DND-41 (cell line): ENCODE results near the gene CYP39A1.

Experiments
- ATAC-seq: fragments of 200-7000 bp; cut with Tn5 transposase; 3 replicates; pipeline ENCODE4 v1.9.1; 2021; ENCODE audit warnings: low read depth; ENCODE audit not compliant: insufficient read depth
- DNase-seq: peaks from one replicate; pipeline ENCODE4 v3.0.0-alpha.2; 2020
- H2AFZ ChIP-seq: 2 replicates; pipeline ENCODE4 v1.6.0; 2012; ENCODE audit warnings: low read depth, low read length
- H3K27ac ChIP-seq: 2 replicates; pipeline ENCODE4 v1.5.1; 2012; ENCODE audit warnings: low read length, inconsistent platforms
- H3K27me3 ChIP-seq: fragments of 200-600 bp; sonication (generic); 2 replicates; pipeline ENCODE4 v1.6.0; 2012; ENCODE audit warnings: low read length, mild to moderate bottlenecking, inconsistent platforms; ENCODE audit not compliant: insufficient read depth, poor library complexity
- H3K36me3 ChIP-seq: 2 replicates; pipeline ENCODE4 v1.5.1; 2012; ENCODE audit warnings: low read length, inconsistent platforms; ENCODE audit not compliant: insufficient read depth
- H3K4me1 ChIP-seq: 2 replicates; pipeline ENCODE4 v1.5.1; 2012; ENCODE audit warnings: mild to moderate bottlenecking, low read length; ENCODE audit not compliant: insufficient read depth
- H3K4me2 ChIP-seq: 2 replicates; pipeline ENCODE4 v1.6.0; 2012; ENCODE audit warnings: mild to moderate bottlenecking, moderate library complexity, low read length, inconsistent platforms; ENCODE audit not compliant: insufficient read depth
- H3K4me3 ChIP-seq, 2 experiments: fragments of 200-600 bp in 1 of 2; shearing (Covaris generic) in 1 of 2; 2 replicates each; pipeline ENCODE4 v1.5.1; 2012 to 2016; ENCODE audit warnings: inconsistent platforms in 2 of 2, low read length in 2 of 2, mild to moderate bottlenecking in 2 of 2, low read depth in 1 of 2, moderate library complexity in 1 of 2
- H3K79me2 ChIP-seq: 2 replicates; pipeline ENCODE4 v1.6.0; 2012; ENCODE audit warnings: low read length, inconsistent platforms; ENCODE audit not compliant: insufficient read depth
- H3K9ac ChIP-seq: 2 replicates; pipeline ENCODE4 v1.6.0; 2012; ENCODE audit warnings: low read depth, mild to moderate bottlenecking, inconsistent platforms, low read length, moderate library complexity
- H3K9me3 ChIP-seq: 2 replicates; pipeline ENCODE4 v1.5.1; 2012; ENCODE audit warnings: low read length, moderate library complexity, mild to moderate bottlenecking, inconsistent platforms; ENCODE audit not compliant: insufficient read depth, severe bottlenecking
- H4K20me1 ChIP-seq: 2 replicates; pipeline ENCODE4 v1.6.0; 2012; ENCODE audit warnings: low read length; ENCODE audit not compliant: insufficient read depth
- EZH2 ChIP-seq: IDR thresholded peaks from 3 replicates; pipeline ENCODE4 v1.6.1; 2012; ENCODE audit warnings: borderline replicate concordance, low read depth, mild to moderate bottlenecking, moderate library complexity, low read length, inconsistent platforms; ENCODE audit not compliant: severe bottlenecking
- TF ChIP-seq, protein P1 (sequence below): IDR thresholded peaks from 2 replicates; pipeline ENCODE4 v1.5.1; 2012; ENCODE audit warnings: borderline replicate concordance, low read length, moderate library complexity, mild to moderate bottlenecking; ENCODE audit not compliant: poor library complexity, severe bottlenecking; ENCODE audit errors: extremely low read depth

Gene CYP39A1

DNA sequence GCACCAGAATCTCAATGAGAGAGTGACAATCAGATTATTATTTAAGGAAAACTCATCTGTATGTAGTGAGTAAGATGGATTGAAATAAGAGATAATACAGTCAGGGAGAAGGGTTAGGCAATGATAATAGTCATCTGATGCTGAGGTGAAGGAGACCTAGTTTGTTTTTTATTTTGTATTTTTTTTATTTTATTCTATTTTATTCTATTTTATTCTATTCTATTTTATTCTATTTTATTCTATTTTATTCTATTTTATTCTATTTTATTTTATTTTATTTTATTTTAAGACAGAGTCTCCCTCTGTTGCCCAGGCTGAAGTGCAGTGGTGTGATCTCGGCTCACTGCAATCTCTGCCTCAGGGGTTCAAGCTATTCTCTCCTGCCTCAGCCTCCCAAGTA, 88.7 kb downstream of the CYP39A1 start:
- TF ChIP-seq EZH2 = no peak
- TF ChIP-seq, protein P1, sequence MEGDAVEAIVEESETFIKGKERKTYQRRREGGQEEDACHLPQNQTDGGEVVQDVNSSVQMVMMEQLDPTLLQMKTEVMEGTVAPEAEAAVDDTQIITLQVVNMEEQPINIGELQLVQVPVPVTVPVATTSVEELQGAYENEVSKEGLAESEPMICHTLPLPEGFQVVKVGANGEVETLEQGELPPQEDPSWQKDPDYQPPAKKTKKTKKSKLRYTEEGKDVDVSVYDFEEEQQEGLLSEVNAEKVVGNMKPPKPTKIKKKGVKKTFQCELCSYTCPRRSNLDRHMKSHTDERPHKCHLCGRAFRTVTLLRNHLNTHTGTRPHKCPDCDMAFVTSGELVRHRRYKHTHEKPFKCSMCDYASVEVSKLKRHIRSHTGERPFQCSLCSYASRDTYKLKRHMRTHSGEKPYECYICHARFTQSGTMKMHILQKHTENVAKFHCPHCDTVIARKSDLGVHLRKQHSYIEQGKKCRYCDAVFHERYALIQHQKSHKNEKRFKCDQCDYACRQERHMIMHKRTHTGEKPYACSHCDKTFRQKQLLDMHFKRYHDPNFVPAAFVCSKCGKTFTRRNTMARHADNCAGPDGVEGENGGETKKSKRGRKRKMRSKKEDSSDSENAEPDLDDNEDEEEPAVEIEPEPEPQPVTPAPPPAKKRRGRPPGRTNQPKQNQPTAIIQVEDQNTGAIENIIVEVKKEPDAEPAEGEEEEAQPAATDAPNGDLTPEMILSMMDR = no peak
- no peaks in the 10 kb centered on the region for H3K79me2 ChIP-seq
- no peaks in the 10 kb centered on the region for H3K36me3 ChIP-seq
- H4K20me1 ChIP-seq = no peaks in the 10 kb centered on the region
- no peak overlapping the region for H3K9ac ChIP-seq
- H3K4me1 ChIP-seq = no peaks in the 10 kb centered on the region
- H3K9me3 ChIP-seq = no peaks in the 10 kb centered on the region
- no peak overlapping the region for H3K4me3 ChIP-seq
- H3K27me3 ChIP-seq = no peaks in the 10 kb centered on the region
- no peak overlapping the region for H3K27ac ChIP-seq
- no peak for DNase-seq
- no peak overlapping the region for H3K4me2 ChIP-seq
- H2AFZ ChIP-seq = no peak overlapping the region
- no peak for ATAC-seq

DNA sequence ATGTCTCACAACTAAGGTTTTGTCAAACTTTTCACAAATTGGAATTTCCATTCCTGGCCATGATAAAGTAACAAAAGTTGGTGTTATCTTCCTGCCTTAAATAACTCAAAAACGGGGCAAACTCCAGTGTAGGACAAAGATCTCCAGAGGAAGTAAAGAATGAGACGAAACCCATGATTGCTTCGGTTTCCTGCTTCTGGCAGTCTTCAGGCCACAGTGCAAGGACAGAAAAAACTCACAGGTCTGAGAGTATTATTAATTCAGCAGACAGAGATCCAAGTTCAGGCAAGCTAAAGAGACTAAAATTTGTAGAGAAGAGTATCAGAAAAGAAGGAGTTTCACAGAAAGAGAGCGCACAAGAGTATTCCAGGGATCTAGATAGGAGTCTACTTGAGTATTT, 96.6 kb downstream of the CYP39A1 start:
- DNase-seq (no peak), ATAC-seq (no peak)
- H2AFZ ChIP-seq = no peak overlapping the region
- H3K27ac ChIP-seq = no peak overlapping the region
- TF ChIP-seq, protein P1 = no peak
- TF ChIP-seq EZH2 = no peak
- H3K27me3 ChIP-seq = no peaks in the 10 kb centered on the region
- no peak overlapping the region for H3K4me2 ChIP-seq
- H3K9me3 ChIP-seq = no peaks in the 10 kb centered on the region
- H3K79me2 ChIP-seq = no peaks in the 10 kb centered on the region
- H3K4me1 ChIP-seq = no peaks in the 10 kb centered on the region
- no peak overlapping the region for H3K4me3 ChIP-seq
- no peaks in the 10 kb centered on the region for H3K36me3 ChIP-seq
- no peaks in the 10 kb centered on the region for H4K20me1 ChIP-seq
- no peak overlapping the region for H3K9ac ChIP-seq

DNA sequence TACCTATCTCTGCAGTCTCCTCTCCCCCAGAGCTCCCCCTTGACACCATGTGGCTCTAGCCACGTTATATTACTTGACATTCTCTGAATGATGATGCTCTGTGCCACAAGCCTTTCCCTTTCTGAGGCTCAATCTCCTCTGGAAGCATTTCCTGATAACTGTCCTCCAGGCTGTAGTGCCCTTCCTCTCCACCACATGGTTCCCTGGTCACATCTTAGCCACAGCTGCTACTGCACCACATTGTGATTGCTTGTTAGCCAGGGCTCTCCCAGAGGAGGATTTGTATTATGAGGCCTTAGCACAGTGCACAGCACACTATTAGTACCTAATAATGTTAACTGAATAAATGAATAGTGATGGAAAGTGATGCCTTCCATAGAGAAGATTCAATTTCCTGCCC, 97.5 kb downstream of the CYP39A1 start:
- H3K4me3 ChIP-seq = no peak overlapping the region
- H4K20me1 ChIP-seq = no peaks in the 10 kb centered on the region
- no peaks in the 10 kb centered on the region for H3K36me3 ChIP-seq
- H3K27ac ChIP-seq = no peak overlapping the region
- DNase-seq = no peak
- H3K9ac ChIP-seq = no peak overlapping the region
- no peak overlapping the region for H2AFZ ChIP-seq
- H3K27me3 ChIP-seq = no peaks in the 10 kb centered on the region
- no peaks in the 10 kb centered on the region for H3K4me1 ChIP-seq
- no peaks in the 10 kb centered on the region for H3K79me2 ChIP-seq
- no peaks in the 10 kb centered on the region for H3K9me3 ChIP-seq
- TF ChIP-seq, protein P1 = no peak
- TF ChIP-seq EZH2 = no peak
- ATAC-seq = no peak
- H3K4me2 ChIP-seq = no peak overlapping the region

GRCh38 chr6:46549155-46549554, 103.5 kb downstream of the CYP39A1 start:
- TF ChIP-seq, protein P1 = no peak
- no peak for TF ChIP-seq EZH2
- no peaks in the 10 kb centered on the region for H3K36me3 ChIP-seq
- H3K4me2 ChIP-seq = no peak overlapping the region
- H3K9me3 ChIP-seq = no peaks in the 10 kb centered on the region
- no peaks in the 10 kb centered on the region for H3K79me2 ChIP-seq
- no peak for DNase-seq
- no peaks in the 10 kb centered on the region for H4K20me1 ChIP-seq
- no peak overlapping the region for H3K27ac ChIP-seq
- no peak overlapping the region for H2AFZ ChIP-seq
- no peak overlapping the region for H3K9ac ChIP-seq
- no peaks in the 10 kb centered on the region for H3K27me3 ChIP-seq
- no peaks in the 10 kb centered on the region for H3K4me1 ChIP-seq
- no peak overlapping the region for H3K4me3 ChIP-seq
- no peak for ATAC-seq
